Measurements from ENCODE around the gene CPLX4.

GRCh38 chr18:59353079-59353680 lies 34.7 kb upstream of the CPLX4 start:
- TF ChIP-seq CTCF (optimal IDR thresholded peaks at IDR 0.05 in 1 of 3, IDR thresholded peaks at IDR 0.05 in 1 of 3, conservative IDR thresholded peaks at IDR 0.05 in 1 of 3; ENCODE audit: extremely low read depth in 1 of 3, insufficient read depth in 2 of 3, low read length in 3 of 3) = no peak
- TF ChIP-seq EZH2 (IDR thresholded peaks at IDR 0.05; ENCODE audit: low read length) = no peak

Measured in keratinocyte (primary cell).